Mononuclear cell (primary cell): ENCODE results near the gene CAMK2B. TPM values are rescaled to one million over a fixed set of nuclear protein-coding genes. Genes with fewer than 3 reads are reported as not detected.

Source experiments
- H3K27me3 ChIP-seq: 2 replicates; pipeline ENCODE4 v1.6.0; 2011; ENCODE audit warnings: low read length, control low read depth; ENCODE audit not compliant: insufficient read depth
- H3K4me1 ChIP-seq: 2 replicates; pipeline ENCODE4 v1.5.1; 2011; ENCODE audit warnings: mild to moderate bottlenecking, low read length, control low read depth; ENCODE audit not compliant: insufficient read depth
- H3K4me3 ChIP-seq: 2 replicates; pipeline ENCODE4 v1.5.1; 2011; ENCODE audit warnings: mild to moderate bottlenecking, low read length, moderate library complexity
- H3K9me3 ChIP-seq: 2 replicates; pipeline ENCODE4 v1.5.1; 2011; ENCODE audit warnings: low read depth, mild to moderate bottlenecking, control low read depth, low read length
- total RNA-seq: library from RNA; depleted of rRNA; stranded (reverse); fragments of >200 nt; gene quantifications from one replicate; pipeline ENCODE4 v1.2.3, GENCODE V29; 2012

CAMK2B gene
- total RNA-seq, 1 donor: not detected

DNA sequence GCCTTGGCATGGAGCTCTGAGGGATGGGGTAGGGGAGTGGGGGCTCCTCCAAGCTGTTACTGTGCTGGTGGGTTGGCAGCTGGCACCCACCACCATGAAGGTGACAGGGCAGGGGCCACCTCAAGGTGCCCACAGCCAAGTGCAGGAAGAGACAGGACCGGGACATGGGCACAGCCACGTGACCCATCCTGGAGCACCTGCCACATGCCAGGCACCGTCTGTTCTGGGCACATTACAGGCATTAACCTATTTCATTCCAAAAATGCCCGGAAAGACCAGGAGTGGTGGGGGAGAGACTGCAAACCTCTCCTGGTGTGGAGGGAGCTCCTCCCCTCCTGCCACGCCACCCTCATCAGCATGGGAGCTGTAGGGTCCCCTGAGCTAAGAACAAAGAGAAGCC is 56.7 kb downstream of the CAMK2B start:
- Histone ChIP-seq H3K27me3 (no peaks in the 10 kb centered on the region), H3K4me1 (no peaks in the 10 kb centered on the region), H3K9me3 (no peaks in the 10 kb centered on the region), H3K4me3 (no peak overlapping the region)

DNA sequence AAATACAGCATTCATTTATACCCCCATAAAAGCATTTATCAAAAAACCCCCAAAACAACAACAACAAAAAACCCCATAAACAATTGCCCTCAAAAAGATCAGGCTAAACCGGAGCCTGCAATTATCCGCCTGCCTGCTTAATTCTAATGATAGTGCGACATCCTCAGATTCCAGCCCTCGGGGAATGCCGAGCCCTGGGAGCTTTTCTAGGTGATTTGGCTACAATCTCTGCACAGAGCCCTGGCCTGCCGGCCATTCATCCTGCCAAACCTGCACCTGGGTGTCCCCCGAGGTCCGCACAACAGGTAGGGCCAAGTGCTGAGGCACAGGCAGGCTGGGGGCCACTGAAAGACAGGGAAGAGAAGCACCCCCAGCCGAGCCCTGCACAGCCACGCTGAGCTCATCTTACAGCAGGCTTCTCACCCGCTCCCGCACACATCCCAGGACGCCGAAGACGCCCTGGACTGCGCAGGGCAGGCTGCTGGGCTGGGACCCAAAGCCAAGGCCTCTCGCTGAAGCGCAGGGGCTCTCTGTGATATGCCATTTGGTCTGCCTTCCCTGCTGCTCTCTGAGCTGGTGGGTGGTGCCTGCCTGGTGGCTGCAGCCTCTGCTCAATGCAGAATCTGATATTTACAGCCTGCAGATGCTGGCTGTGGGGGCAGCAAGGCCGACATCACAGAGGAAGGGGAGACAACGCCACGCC is 57.5 kb downstream of the CAMK2B start:
- no peaks in the 10 kb centered on the region for H3K27me3 ChIP-seq
- no peaks in the 10 kb centered on the region for H3K9me3 ChIP-seq
- no peaks in the 10 kb centered on the region for H3K4me1 ChIP-seq
- H3K4me3 ChIP-seq: no peak overlapping the region

DNA sequence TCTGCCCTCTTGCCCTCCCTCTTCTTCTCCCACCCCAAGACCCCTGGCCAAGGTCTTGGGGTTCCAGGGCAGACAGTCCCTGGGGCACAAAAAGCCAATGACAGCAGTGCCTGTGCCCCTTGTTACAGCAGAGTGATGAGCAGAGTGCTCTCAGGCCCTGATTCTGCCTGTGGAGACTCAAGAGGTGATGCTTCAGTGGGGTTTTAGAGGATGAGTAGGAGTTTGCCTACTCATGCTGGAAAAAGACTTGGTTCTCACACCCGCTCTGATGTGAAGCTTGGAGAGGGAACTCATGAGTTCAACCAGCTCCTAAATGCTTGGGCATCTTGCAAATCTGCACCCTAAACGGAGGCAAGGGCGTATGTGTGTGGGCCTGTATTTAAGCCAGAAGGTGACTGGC is 58.2 kb downstream of the CAMK2B start:
- no peaks in the 10 kb centered on the region for H3K9me3 ChIP-seq
- no peaks in the 10 kb centered on the region for H3K27me3 ChIP-seq
- H3K4me3 ChIP-seq: no peak overlapping the region
- no peaks in the 10 kb centered on the region for H3K4me1 ChIP-seq

DNA sequence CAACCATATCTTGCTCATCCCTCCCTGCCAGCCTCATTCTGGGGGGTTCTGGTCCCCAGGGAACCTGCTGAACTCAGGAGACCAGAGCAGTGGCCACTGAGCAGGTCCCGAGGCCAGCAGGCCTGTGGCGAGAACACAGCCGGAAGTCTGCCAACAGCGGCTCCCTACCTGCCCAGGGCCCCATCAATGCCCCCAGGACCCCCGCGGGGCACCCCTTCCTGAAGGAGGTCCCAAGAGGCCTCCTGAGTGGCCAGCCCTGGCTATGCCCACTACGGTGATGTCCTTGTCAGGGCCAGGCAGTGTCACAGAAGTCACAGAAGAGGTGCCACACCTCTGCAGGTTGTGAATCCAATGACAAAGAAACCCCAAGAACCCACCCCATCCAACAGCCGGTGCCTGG is 58.9 kb downstream of the CAMK2B start:
- Histone ChIP-seq H3K9me3 (no peaks in the 10 kb centered on the region), H3K27me3 (no peaks in the 10 kb centered on the region), H3K4me3 (no peak overlapping the region), H3K4me1 (no peaks in the 10 kb centered on the region)

DNA sequence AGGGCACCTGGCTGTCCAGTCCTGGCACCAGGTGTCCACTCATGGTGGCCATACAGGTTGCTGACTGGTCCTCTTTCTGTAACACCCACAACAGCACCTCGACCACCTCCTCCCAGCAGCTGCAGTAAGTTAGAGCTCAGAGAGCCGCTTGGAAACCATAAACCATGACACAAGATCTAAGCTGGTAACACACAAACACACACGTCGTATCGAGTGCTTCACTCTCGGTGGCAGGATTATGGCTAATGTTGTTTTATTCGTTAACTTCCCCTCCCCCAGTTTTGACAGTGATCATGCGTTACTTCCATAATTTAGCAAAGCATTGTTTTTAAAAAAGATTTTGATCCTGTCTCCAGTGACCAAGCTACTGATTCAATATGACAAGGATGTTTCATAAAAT is 59.7 kb downstream of the CAMK2B start:
- no peaks in the 10 kb centered on the region for H3K9me3 ChIP-seq
- no peaks in the 10 kb centered on the region for H3K4me1 ChIP-seq
- no peaks in the 10 kb centered on the region for H3K27me3 ChIP-seq
- H3K4me3 ChIP-seq: no peak overlapping the region

DNA sequence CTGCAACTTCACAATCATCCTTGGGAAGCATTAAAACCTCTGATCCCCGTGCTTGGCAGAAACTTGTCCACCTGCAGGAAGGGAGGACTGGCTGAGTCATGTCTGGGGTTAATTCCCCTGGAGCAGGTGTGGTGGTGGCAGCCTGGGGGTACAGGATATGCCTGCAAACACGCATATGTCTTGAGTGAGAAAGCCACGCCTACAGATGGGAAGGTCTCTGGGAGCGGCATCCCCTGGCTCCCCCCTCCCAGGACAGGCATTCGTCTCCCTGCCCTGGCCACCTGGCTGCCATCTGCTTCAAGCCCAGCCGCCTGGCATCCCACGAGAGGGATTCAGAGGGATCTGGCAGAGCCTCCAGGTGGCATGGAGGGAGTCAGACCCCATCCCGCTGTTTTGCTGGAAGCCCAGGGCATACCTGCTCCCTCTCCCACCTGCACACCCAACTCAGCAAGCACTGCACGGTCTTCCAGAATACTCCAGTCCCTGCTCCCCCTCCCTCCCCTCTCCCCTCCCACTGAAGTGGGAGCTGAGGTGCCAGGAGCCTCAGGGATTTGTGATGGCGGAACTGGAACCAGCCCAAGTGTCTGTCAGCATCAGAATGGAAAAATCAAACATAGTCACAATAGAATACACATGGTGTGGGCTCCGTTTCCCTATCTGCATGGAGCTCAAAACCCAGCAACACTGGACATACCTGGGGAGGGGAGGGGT is 61.0 kb downstream of the CAMK2B start:
- Histone ChIP-seq H3K4me3 (no peak overlapping the region), H3K4me1 (no peaks in the 10 kb centered on the region), H3K9me3 (no peaks in the 10 kb centered on the region), H3K27me3 (no peaks in the 10 kb centered on the region)

DNA sequence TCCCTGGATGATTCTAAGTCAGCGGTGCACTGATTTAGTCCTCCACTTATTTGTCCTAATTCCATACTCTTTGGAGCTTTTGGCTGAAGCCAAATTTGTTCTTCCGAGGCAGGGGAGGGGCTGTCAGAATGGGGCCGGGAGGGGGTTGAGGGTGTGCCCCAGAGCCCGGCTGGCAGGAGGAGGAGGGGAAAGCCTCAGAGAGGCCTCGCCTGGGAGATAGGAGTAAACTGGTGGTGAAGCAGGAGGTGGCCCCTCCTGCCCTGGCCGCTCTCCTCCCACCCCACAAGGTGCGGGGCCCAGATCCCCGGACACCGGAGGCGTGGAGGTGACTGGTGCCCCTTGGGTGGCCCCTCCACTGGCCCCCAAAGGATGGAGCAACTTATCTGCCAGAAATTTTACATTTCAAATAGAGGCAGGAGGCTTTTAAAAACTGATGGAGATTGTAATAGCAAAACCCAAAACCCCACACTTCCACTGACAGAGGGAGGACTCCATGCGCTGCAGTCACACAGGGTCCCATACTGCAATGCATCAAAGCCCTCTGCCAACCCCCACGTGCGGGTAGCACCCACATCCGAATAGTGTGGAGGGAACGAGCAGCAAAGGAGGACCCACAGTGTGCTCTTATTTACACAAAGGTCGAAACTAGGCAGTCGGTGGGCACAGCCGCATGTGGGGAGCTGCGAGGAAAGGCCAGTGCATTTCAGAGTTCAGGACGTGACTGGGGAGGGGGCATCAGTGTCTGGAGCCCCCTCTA is 61.9 kb downstream of the CAMK2B start:
- Histone ChIP-seq H3K4me3 (no peak overlapping the region), H3K4me1 (peaks cover 6% of the 10 kb centered on the region), H3K27me3 (no peaks in the 10 kb centered on the region)

DNA sequence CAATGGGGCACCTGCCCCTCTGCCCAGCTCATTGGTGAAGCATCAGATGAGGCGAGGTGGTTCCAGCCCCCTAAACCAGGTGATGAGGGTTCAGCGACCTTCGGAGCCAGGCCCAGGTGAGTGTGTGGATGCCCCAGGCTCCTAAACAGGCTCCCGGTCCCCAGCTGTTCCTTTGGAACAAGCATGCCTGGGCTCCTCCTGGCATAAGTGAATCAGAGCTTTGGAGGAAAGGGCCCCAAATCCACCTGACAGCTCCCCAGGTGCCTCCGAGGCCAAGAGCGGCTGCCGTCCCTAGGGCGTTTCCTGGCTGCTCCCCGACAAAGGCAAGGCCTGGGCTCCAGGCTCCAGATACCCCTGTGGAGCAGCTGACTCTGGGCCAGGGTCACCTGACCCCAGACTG is 63.4 kb downstream of the CAMK2B start:
- H3K4me1 ChIP-seq: peaks cover 20% of the 10 kb centered on the region
- no peaks in the 10 kb centered on the region for H3K27me3 ChIP-seq
- no peaks in the 10 kb centered on the region for H3K9me3 ChIP-seq
- no peak overlapping the region for H3K4me3 ChIP-seq

More for the DNA sequence above, 61.9 kb downstream of the CAMK2B start:
- no peaks in the 10 kb centered on the region for H3K9me3 ChIP-seq

DNA sequence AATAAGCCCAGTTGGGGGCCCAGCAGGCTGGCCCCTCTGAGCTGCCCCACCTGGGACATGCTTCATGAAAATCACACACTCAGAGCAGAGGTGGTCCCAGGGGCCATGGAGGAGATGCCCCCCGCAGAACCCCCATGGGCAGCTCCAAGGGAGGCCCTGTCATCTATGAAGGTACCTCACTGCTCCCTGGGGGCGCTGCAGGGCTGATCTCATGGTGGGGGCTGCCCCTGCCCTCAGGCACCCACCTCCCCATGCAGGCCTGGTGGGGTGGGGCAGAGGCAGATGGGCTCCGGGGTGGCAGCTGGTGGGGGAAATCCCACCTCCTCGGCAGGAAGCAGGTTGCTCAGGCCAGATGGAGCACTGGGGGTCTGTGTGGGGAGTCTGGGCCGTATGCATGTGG is 64.2 kb downstream of the CAMK2B start:
- no peaks in the 10 kb centered on the region for H3K9me3 ChIP-seq
- peaks cover 20% of the 10 kb centered on the region for H3K4me1 ChIP-seq
- H3K4me3 ChIP-seq: no peak overlapping the region
- H3K27me3 ChIP-seq: no peaks in the 10 kb centered on the region

DNA sequence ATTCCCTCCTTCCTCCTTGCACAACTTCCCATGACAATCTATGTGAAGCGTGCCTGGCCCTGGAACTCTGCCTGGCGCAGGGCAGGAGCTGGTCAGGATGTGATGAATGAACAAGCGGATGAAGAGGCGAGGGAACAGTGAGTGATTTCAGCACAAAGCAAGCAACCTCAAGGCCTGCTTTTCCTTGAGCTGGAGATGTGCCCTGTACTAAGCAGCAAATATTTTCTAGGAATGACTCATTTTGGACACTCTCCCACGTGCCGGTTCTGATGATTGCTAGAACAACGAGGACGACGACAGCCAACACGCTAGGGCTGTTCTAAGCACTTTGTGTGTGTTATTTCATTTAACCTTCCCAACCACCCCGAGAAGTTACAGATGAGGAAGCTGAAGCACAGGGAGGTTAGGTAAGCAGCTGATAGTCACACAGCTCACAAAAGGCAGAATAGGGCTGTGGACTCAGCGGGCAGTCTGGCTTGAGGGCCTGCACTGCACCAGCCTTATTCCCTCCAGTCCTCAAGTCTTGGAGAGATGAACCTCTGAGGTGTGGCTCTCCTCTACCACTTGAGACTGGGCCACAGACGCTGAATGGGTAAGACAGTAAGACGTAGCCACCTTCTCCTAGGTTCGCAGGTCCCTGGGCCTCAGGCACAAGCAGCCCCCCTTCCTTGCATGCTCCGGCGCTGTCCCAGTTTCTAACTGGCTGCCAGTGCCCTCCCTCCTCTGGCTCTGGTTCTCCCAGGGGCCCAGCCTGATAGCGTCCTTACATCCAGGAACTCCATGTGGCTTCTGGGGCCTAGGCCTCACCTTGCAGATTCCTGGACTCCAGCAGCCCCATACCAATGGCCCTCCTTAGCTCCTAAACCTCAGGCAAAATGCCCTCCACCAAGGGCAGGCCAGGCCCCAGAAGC is 65.6 kb downstream of the CAMK2B start:
- Histone ChIP-seq H3K4me1 (peaks cover 20% of the 10 kb centered on the region), H3K27me3 (no peaks in the 10 kb centered on the region), H3K4me3 (no peak overlapping the region), H3K9me3 (no peaks in the 10 kb centered on the region)

DNA sequence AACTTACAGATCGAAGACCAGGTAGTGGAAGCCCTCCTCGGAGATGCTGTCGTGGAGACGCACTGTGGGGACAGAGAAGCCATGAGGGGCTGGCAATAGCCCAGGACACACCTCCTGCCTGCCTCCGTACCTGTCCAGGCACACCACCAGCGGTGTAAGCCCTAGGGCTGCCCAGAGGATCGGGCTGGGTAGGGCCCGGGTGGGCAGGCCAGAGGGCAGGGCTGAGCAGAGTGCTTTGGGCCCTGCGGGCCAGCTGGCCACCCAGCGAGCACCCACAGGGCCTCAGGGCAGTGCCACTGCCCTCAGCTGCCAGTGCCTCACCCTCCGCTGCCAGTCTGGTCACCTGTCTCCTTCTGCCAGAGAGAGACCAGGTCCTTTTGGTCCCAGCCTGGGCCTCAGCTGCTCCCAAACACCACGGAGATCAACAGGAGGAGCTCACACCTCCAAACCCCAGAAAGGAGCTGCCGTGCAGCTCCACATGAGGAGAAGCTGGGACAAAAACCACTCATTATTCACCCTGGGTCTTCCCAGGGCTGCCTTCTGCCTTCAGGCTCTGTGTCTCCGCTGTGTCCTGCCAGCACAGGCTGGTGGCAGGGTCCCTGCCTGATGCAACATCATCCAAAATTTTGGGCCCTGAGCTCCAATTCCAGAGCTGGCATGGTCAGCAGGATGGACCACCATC is 66.4 kb downstream of the CAMK2B start:
- Histone ChIP-seq H3K27me3 (no peaks in the 10 kb centered on the region), H3K4me1 (peaks cover 20% of the 10 kb centered on the region), H3K4me3 (no peak overlapping the region), H3K9me3 (no peaks in the 10 kb centered on the region)

DNA sequence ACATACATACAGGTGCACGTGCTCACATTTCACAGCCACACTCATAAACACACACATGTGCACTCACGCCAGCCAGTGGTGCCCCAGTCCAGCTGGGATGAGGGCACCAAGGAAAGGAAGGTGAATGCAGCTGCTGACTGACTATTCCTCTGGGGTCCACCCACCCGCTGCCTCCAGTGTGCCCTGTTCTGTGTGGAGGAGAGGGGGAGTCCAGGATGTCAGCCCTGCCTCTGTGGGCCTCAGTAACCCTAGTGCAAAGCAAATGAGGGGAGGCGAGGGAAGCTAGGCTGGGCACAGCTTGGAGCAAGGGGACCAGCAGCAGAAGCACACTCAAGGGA is 67.0 kb downstream of the CAMK2B start:
- peaks cover 20% of the 10 kb centered on the region for H3K4me1 ChIP-seq
- H3K4me3 ChIP-seq: no peak overlapping the region
- H3K27me3 ChIP-seq: no peaks in the 10 kb centered on the region
- no peaks in the 10 kb centered on the region for H3K9me3 ChIP-seq

DNA sequence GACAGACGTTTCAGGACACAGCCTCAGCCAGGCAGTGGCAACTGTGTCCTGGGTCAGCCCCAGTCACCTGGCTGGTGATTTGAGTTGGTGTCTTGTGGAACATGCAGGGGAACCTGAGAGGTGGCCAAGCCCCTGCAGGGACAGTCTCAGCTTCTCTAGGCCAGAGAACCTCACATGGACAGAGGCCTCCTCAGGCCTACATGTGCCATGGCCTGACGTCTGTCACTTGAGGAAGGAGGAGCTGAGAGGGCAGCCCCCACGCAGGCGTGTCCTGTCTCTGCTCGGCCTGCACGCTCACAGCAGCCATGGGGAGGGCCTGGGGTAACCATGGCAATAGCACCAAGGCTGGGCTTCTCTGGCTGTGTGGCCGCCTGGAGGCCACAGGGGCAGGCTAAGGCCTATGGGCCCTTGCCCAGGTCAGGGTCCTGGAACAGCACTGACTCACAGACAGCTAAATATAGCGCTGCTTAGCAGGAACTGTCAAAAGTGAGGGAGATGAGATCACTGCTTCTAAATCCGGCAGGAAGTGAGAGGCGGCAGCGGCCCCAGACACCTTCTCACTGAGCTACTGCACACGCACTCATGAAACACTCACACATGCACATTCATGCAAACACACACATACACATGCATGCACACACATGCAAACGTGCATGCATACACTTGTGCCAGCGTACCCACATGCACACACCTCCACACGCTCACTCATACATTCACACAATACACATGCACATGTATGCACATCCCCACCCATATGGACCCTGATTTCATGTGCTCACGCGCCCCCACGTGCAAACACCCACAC is 67.6 kb downstream of the CAMK2B start:
- Histone ChIP-seq H3K9me3 (no peaks in the 10 kb centered on the region), H3K4me1 (peaks cover 20% of the 10 kb centered on the region), H3K27me3 (no peaks in the 10 kb centered on the region), H3K4me3 (no peak overlapping the region)

DNA sequence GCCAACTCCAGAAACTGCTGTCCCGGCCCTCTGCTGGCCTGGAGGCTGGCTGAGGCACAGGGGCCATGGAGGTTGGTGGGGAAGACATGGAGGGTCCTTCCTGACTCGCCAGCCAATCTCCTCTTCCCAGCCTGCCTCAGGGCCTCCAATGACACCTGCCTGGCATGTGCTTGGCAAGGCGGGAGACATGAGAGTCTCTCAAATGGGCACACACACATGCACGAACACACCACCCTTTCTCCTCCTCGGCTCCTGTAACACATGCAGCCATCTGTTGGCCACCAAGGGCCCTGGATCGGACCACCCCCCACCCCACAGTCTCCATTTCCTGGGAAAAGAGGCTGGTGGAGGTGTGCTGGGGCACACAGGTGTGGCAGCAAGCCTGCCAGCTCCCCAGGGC is 68.2 kb downstream of the CAMK2B start:
- Histone ChIP-seq H3K4me1 (peaks cover 20% of the 10 kb centered on the region), H3K27me3 (no peaks in the 10 kb centered on the region), H3K4me3 (no peak overlapping the region), H3K9me3 (no peaks in the 10 kb centered on the region)
